ENCODE data around the gene GTF2A1.

GTF2A1 gene

GRCh38 chr14:81170104-81170828, 50.5 kb downstream of the GTF2A1 start:
- H3K4me3 ChIP-seq (ENCODE audit: low read depth, low read length, poor library complexity, severe bottlenecking): peak overlapping the region; percentile 72
- H3K27ac ChIP-seq (ENCODE audit: low read depth, low read length, poor library complexity, severe bottlenecking): peak overlapping the region; percentile 82
- H4K20me1 ChIP-seq (ENCODE audit: insufficient read depth, low read length): no peaks in the 10 kb centered on the region
- H2AFZ ChIP-seq (ENCODE audit: low read length): peak overlapping the region; percentile 76; the same call in 1 of the 2 replicates
- H3K79me2 ChIP-seq (ENCODE audit: insufficient read depth, low read length): no peaks in the 10 kb centered on the region
- H3K9ac ChIP-seq (ENCODE audit: low read length): peak overlapping the region; percentile 83
- H3K9me3 ChIP-seq (ENCODE audit: low read length): no peaks in the 10 kb centered on the region
- peaks cover 45% of the 10 kb centered on the region for H3K4me1 ChIP-seq (ENCODE audit: insufficient read depth, low read length, severe bottlenecking)
- no peaks in the 10 kb centered on the region for H3K36me3 ChIP-seq (ENCODE audit: insufficient read depth, low read length)
- no peaks in the 10 kb centered on the region for H3K9me2 ChIP-seq (ENCODE audit: low read depth, low read length)
- TF ChIP-seq, protein P1, sequence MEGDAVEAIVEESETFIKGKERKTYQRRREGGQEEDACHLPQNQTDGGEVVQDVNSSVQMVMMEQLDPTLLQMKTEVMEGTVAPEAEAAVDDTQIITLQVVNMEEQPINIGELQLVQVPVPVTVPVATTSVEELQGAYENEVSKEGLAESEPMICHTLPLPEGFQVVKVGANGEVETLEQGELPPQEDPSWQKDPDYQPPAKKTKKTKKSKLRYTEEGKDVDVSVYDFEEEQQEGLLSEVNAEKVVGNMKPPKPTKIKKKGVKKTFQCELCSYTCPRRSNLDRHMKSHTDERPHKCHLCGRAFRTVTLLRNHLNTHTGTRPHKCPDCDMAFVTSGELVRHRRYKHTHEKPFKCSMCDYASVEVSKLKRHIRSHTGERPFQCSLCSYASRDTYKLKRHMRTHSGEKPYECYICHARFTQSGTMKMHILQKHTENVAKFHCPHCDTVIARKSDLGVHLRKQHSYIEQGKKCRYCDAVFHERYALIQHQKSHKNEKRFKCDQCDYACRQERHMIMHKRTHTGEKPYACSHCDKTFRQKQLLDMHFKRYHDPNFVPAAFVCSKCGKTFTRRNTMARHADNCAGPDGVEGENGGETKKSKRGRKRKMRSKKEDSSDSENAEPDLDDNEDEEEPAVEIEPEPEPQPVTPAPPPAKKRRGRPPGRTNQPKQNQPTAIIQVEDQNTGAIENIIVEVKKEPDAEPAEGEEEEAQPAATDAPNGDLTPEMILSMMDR (IDR thresholded peaks at IDR 0.05; ENCODE audit: low read length): peak; percentile 86
- no peak for TF ChIP-seq EZH2 (IDR thresholded peaks at IDR 0.05; ENCODE audit: borderline replicate concordance, low read length)
- H3F3A ChIP-seq (ENCODE audit: insufficient read depth, low read length): no peaks in the 10 kb centered on the region
- peak overlapping the region; percentile 94 for H3K4me2 ChIP-seq (ENCODE audit: low read length)
- no peaks in the 10 kb centered on the region for H3K27me3 ChIP-seq (ENCODE audit: insufficient read depth, low read length)

GRCh38 chr14:81169711-81170103, 51.1 kb downstream of the GTF2A1 start:
- Histone ChIP-seq H3K9ac (ENCODE audit: low read length) (peak overlapping the region; percentile 83), H3K9me2 (ENCODE audit: low read depth, low read length) (no peaks in the 10 kb centered on the region), H3K27ac (ENCODE audit: low read depth, low read length, poor library complexity, severe bottlenecking) (peak overlapping the region; percentile 82), H3K4me2 (ENCODE audit: low read length) (peak overlapping the region; percentile 94), H3K4me1 (ENCODE audit: insufficient read depth, low read length, severe bottlenecking) (peaks cover 41% of the 10 kb centered on the region), H3K9me3 (ENCODE audit: low read length) (no peaks in the 10 kb centered on the region), H2AFZ (ENCODE audit: low read length) (peak overlapping the region; percentile 76; the same call in 1 of the 2 replicates), H3K27me3 (ENCODE audit: insufficient read depth, low read length) (no peaks in the 10 kb centered on the region), H3K4me3 (ENCODE audit: low read depth, low read length, poor library complexity, severe bottlenecking) (peak overlapping the region; percentile 72), H3K79me2 (ENCODE audit: insufficient read depth, low read length) (no peaks in the 10 kb centered on the region), H3K36me3 (ENCODE audit: insufficient read depth, low read length) (no peaks in the 10 kb centered on the region), H3F3A (ENCODE audit: insufficient read depth, low read length) (no peaks in the 10 kb centered on the region), H4K20me1 (ENCODE audit: insufficient read depth, low read length) (no peaks in the 10 kb centered on the region)
- TF ChIP-seq EZH2 (IDR thresholded peaks at IDR 0.05; ENCODE audit: borderline replicate concordance, low read length): no peak
- TF ChIP-seq, protein P1 (IDR thresholded peaks at IDR 0.05; ENCODE audit: low read length): no peak

- no peaks in the 10 kb centered on the region for H3K36me3 ChIP-seq (ENCODE audit: insufficient read depth, low read length)
- no peak overlapping the region for H3K27ac ChIP-seq (ENCODE audit: low read depth, low read length, poor library complexity, severe bottlenecking)
- H3K9me2 ChIP-seq (ENCODE audit: low read depth, low read length): no peaks in the 10 kb centered on the region
- H4K20me1 ChIP-seq (ENCODE audit: insufficient read depth, low read length): no peaks in the 10 kb centered on the region
- H2AFZ ChIP-seq (ENCODE audit: low read length): no peak overlapping the region
- TF ChIP-seq EZH2 (IDR thresholded peaks at IDR 0.05; ENCODE audit: borderline replicate concordance, low read length): no peak
- TF ChIP-seq, protein P1 (IDR thresholded peaks at IDR 0.05; ENCODE audit: low read length): no peak
- peak overlapping the region; percentile 83 for H3K9ac ChIP-seq (ENCODE audit: low read length)
- H3K4me1 ChIP-seq (ENCODE audit: insufficient read depth, low read length, severe bottlenecking): peaks cover 41% of the 10 kb centered on the region
- peak overlapping the region; percentile 72 for H3K4me3 ChIP-seq (ENCODE audit: low read depth, low read length, poor library complexity, severe bottlenecking)
- no peaks in the 10 kb centered on the region for H3K79me2 ChIP-seq (ENCODE audit: insufficient read depth, low read length)
- H3K27me3 ChIP-seq (ENCODE audit: insufficient read depth, low read length): no peaks in the 10 kb centered on the region
- H3K9me3 ChIP-seq (ENCODE audit: low read length): no peaks in the 10 kb centered on the region
- no peaks in the 10 kb centered on the region for H3F3A ChIP-seq (ENCODE audit: insufficient read depth, low read length)
- peak overlapping the region; percentile 94 for H3K4me2 ChIP-seq (ENCODE audit: low read length)
Measured at GRCh38 chr14:81169267-81169666, 51.5 kb downstream of the GTF2A1 start.
